Left ventricle myocardium inferior (tissue), 1 donor: ENCODE results near the gene GGTLC1. TPM values are rescaled to one million over a fixed set of nuclear protein-coding genes. Genes with fewer than 3 reads are reported as not detected.

ENCODE experiments used
- DNase-seq: peaks from one replicate; pipeline ENCODE4 v3.0.0-alpha.2; 2020
- H3K27ac ChIP-seq: fragments of 200-600 bp; replicated peaks from 2 replicates; pipeline ENCODE4 v1.8.0; 2021
- H3K27me3 ChIP-seq: fragments of 200-600 bp; 2 replicates; pipeline ENCODE4 v1.8.0; 2021; ENCODE audit warnings: low read depth
- H3K36me3 ChIP-seq: fragments of 200-600 bp; 2 replicates; pipeline ENCODE4 v1.8.0; 2021
- H3K4me1 ChIP-seq: fragments of 200-600 bp; 2 replicates; pipeline ENCODE4 v1.8.0; 2021
- H3K4me3 ChIP-seq: fragments of 200-600 bp; 2 replicates; pipeline ENCODE4 v1.8.0; 2021; ENCODE audit warnings: mild to moderate bottlenecking, moderate library complexity
- H3K9me3 ChIP-seq: fragments of 200-600 bp; replicated peaks from 2 replicates; pipeline ENCODE4 v1.8.0; 2021
- CTCF ChIP-seq: fragments of 200-600 bp; IDR thresholded peaks from 2 replicates; pipeline ENCODE4 v1.8.0; 2021; ENCODE audit warnings: antibody characterized with exemption, mild to moderate bottlenecking, borderline replicate concordance
- intact Hi-C: fragments of 100-400 bp; cut with micrococcal nuclease; formaldehyde crosslinking; loops from one replicate; pipeline ENCODE4 v1.11.0; 2022
- total RNA-seq: library from RNA; stranded (reverse); fragmentation: NEBNext Ultra II Directional; extraction: Animal tissue kit (Norgen Biotek cat#: 25700); gene quantifications from one replicate; pipeline ENCODE4 v1.2.1, GENCODE V29; 2021
- donor health status: DM: no; HTN: yes; CAD: no; lungs with severe emphysema.

GGTLC1 gene
- total RNA-seq, 1 donor from 2014 or later = not detected

GRCh38 chr20:23966298-23966697 lies 22.3 kb downstream of the GGTLC1 start:
- no peak for DNase-seq
- Histone ChIP-seq H3K9me3 (peaks cover 9% of the 10 kb centered on the region), H3K27me3 (no peaks in the 10 kb centered on the region), H3K4me3 (no peak overlapping the region), H3K4me1 (peaks cover 19% of the 10 kb centered on the region), H3K27ac (peak overlapping the region; percentile 70), H3K36me3 (no peaks in the 10 kb centered on the region)
- TF ChIP-seq CTCF = no peak
- intact Hi-C loops = no loop called here

GRCh38 chr20:23963941-23964340 lies 24.6 kb downstream of the GGTLC1 start:
- DNase-seq = no peak
- intact Hi-C loops = no loop called here
- no peak overlapping the region for H3K27ac ChIP-seq
- H3K4me1 ChIP-seq = peaks cover 19% of the 10 kb centered on the region
- H3K27me3 ChIP-seq = no peaks in the 10 kb centered on the region
- no peak overlapping the region for H3K4me3 ChIP-seq
- TF ChIP-seq CTCF = no peak
- peaks cover 9% of the 10 kb centered on the region for H3K9me3 ChIP-seq
- H3K36me3 ChIP-seq = no peaks in the 10 kb centered on the region

- Histone ChIP-seq H3K4me1 (peaks cover 10% of the 10 kb centered on the region), H3K27ac (no peak overlapping the region), H3K9me3 (peaks cover 9% of the 10 kb centered on the region), H3K4me3 (no peak overlapping the region), H3K36me3 (no peaks in the 10 kb centered on the region), H3K27me3 (no peaks in the 10 kb centered on the region)
- intact Hi-C loops = no loop called here
- no peak for DNase-seq
- no peak for TF ChIP-seq CTCF
Measured at GRCh38 chr20:23962272-23962671, 26.3 kb downstream of the GGTLC1 start.

- Histone ChIP-seq H3K4me3 (no peak overlapping the region), H3K27ac (no peak overlapping the region), H3K9me3 (peaks cover 7% of the 10 kb centered on the region), H3K36me3 (no peaks in the 10 kb centered on the region), H3K4me1 (no peaks in the 10 kb centered on the region), H3K27me3 (peaks cover 9% of the 10 kb centered on the region)
- intact Hi-C loops = no loop called here
- no peak for DNase-seq
- TF ChIP-seq CTCF = no peak
Measured at GRCh38 chr20:23959054-23959453, 29.5 kb downstream of the GGTLC1 start.

- H3K9me3 ChIP-seq = no peaks in the 10 kb centered on the region
- intact Hi-C loops = no loop called here
- DNase-seq = no peak
- peaks cover 15% of the 10 kb centered on the region for H3K27me3 ChIP-seq
- H3K36me3 ChIP-seq = no peaks in the 10 kb centered on the region
- H3K4me1 ChIP-seq = no peaks in the 10 kb centered on the region
- no peak overlapping the region for H3K4me3 ChIP-seq
- H3K27ac ChIP-seq = no peak overlapping the region
- TF ChIP-seq CTCF = no peak
Measured at GRCh38 chr20:23955896-23956295, 32.7 kb downstream of the GGTLC1 start.
